Gastroesophageal sphincter (tissue), 4 donors: ENCODE data around the gene KIF13A. TPM values are rescaled to one million over a fixed set of nuclear protein-coding genes. Genes with fewer than 3 reads are reported as not detected.
"Not testable (repeated sequence)": the region's sequence is repeated elsewhere in the genome, so short reads cannot be mapped to it uniquely, and the experiment has no call there.

Experiments
- ATAC-seq: fragments of 150-250 bp; one replicate; pipeline ENCODE4 v1.9.1; 2016; ENCODE audit warnings: mild to moderate bottlenecking, moderate library complexity
- H3K27ac ChIP-seq, 4 donors: fragments of 200-600 bp; sonication (generic) in 3 of 4; 1 replicate in 3 of 4; 2 replicates in 1 of 4; pipeline ENCODE4 v1.5.1; 2016 to 2019
- H3K27me3 ChIP-seq: fragments of 200-600 bp; sonication (generic); one replicate; pipeline ENCODE4 v1.5.1; 2019
- H3K36me3 ChIP-seq, 2 donors: fragments of 200-600 bp; sonication (generic); one replicate each; pipeline ENCODE4 v1.5.1; 2019; ENCODE audit warnings: control low read depth in 1 of 2
- H3K4me1 ChIP-seq, 3 donors: fragments of 200-600 bp; sonication (generic); 1 replicate in 2 of 3; 2 replicates in 1 of 3; pipeline ENCODE4 v1.5.1; 2016 to 2019; ENCODE audit warnings: control low read depth in 2 of 3
- H3K4me3 ChIP-seq, 2 donors: fragments of 200-600 bp; sonication (generic); one replicate each; pipeline ENCODE4 v1.5.1; 2019; ENCODE audit warnings: mild to moderate bottlenecking in 1 of 2, moderate library complexity in 1 of 2
- H3K9me3 ChIP-seq, 3 donors: fragments of 200-600 bp; sonication (generic); one replicate each; pipeline ENCODE4 v1.5.1; 2017 to 2019; ENCODE audit warnings: control low read depth in 2 of 3
- CTCF ChIP-seq, 4 experiments: fragments of 200-600 bp in 2 of 4; fragments of 450-650 bp in 2 of 4; sonication (generic) in 1 of 4; IDR thresholded peaks; one replicate each; pipeline ENCODE4 v1.5.1; 2017 to 2019; ENCODE audit warnings: antibody characterized with exemption in 4 of 4, mild to moderate bottlenecking in 2 of 4, moderate library complexity in 2 of 4
- EP300 ChIP-seq: sonication (generic); formaldehyde crosslinking; IDR thresholded peaks from one replicate; pipeline ENCODE4 v1.6.1; 2017; ENCODE audit warnings: antibody characterized with exemption, mild to moderate bottlenecking
- POLR2A ChIP-seq, 2 donors: fragments of 450-650 bp; IDR thresholded peaks; one replicate each; pipeline ENCODE4 v1.6.1; 2017; ENCODE audit warnings: antibody characterized with exemption in 2 of 2, mild to moderate bottlenecking in 2 of 2, moderate library complexity in 1 of 2
- POLR2AphosphoS5 ChIP-seq: sonication (generic); formaldehyde crosslinking; IDR thresholded peaks from one replicate; pipeline ENCODE4 v1.6.1; 2017; ENCODE audit warnings: antibody characterized with exemption
- WGBS, 2 donors: methylation state at CpG; one replicate each; pipeline ENCODE4 v1.1.5; 2018; ENCODE audit warnings: low coverage in 1 of 2; 5-methylcytosine and 5-hydroxymethylcytosine counted together
- total RNA-seq, 4 donors: library from RNA; depleted of rRNA; stranded (reverse); fragments of >200 nt; gene quantifications; one replicate each; pipeline ENCODE4 v1.1.0, GENCODE V29; 2016

KIF13A gene
- total RNA-seq, 4 donors from 2014 or later = 67.7 to 98.9 (median 84.1) TPM

GRCh38 chr6:17892097-17892686 lies 95.2 kb downstream of the KIF13A start:
- no peak overlapping the region for H3K4me3 ChIP-seq

GRCh38 chr6:17890309-17890708 lies 97.1 kb downstream of the KIF13A start:
- Histone ChIP-seq H3K27ac (no peak overlapping the region), H3K27me3 (no peaks in the 10 kb centered on the region), H3K36me3 (peaks cover 0 to 27% of the 10 kb centered on the region in 2 donors), H3K4me1 (peaks cover 0 to 17% (median 0%) of the 10 kb centered on the region in 3 donors), H3K9me3 (peaks cover 0 to 10% (median 5%) of the 10 kb centered on the region in 3 donors), H3K4me3 (no peak overlapping the region)
- ATAC-seq = no peak
- TF ChIP-seq CTCF (IDR thresholded peaks at IDR 0.05) = no peak
- TF ChIP-seq POLR2AphosphoS5 = no peak
- TF ChIP-seq POLR2A (IDR thresholded peaks at IDR 0.05) = no peak
- TF ChIP-seq EP300 = no peak
- 71 to 88% methylated on average over 1 of the region's 1 CpG for WGBS, 2 donors

More at GRCh38 chr6:17892097-17892686, 95.2 kb downstream of the KIF13A start:
- TF ChIP-seq POLR2A (IDR thresholded peaks at IDR 0.05) (no peak), CTCF (IDR thresholded peaks at IDR 0.05) (no peak), EP300 (no peak)
- Histone ChIP-seq H3K4me1 (no peaks in the 10 kb centered on the region), H3K36me3 (peaks cover 4 to 44% of the 10 kb centered on the region in 2 donors), H3K27ac (no peak overlapping the region), H3K27me3 (no peaks in the 10 kb centered on the region), H3K9me3 (peaks cover 0 to 15% (median 5%) of the 10 kb centered on the region in 3 donors)
- ATAC-seq = no peak
- 93% methylated on average over 2 to 3 of the region's 3 CpGs for WGBS, 2 donors

- Histone ChIP-seq H3K36me3 (peaks cover 0 to 21% of the 10 kb centered on the region in 2 donors), H3K4me1 (peaks cover 0 to 23% (median 0%) of the 10 kb centered on the region in 3 donors)
- not testable (repeated sequence) for H3K27me3 ChIP-seq, H3K27ac ChIP-seq, H3K9me3 ChIP-seq, ATAC-seq, H3K4me3 ChIP-seq
- WGBS, 2 donors = 77 to 80% methylated on average over 2 to 5 of the region's 9 CpGs
These were observed 97.7 kb downstream of the KIF13A start for GRCh38 chr6:17889777-17890176.

GRCh38 chr6:17886891-17887290 lies 100.5 kb downstream of the KIF13A start:
- ATAC-seq = peak; percentile 61
- WGBS, 2 donors = 89% methylated on average over 1 of the region's 1 CpG; no CpG with 5 or more reads in 1 of the 2 donors
- peaks cover 0 to 41% (median 0%) of the 10 kb centered on the region in 3 donors for H3K4me1 ChIP-seq

GRCh38 chr6:17885889-17886576 lies 101.4 kb downstream of the KIF13A start:
- no peak for TF ChIP-seq EP300
- TF ChIP-seq POLR2AphosphoS5 = no peak
- no peak for TF ChIP-seq CTCF (IDR thresholded peaks at IDR 0.05)
- no peak for TF ChIP-seq POLR2A (IDR thresholded peaks at IDR 0.05)
- peaks cover 0 to 42% (median 0%) of the 10 kb centered on the region in 3 donors for H3K4me1 ChIP-seq
- no peaks in the 10 kb centered on the region for H3K36me3 ChIP-seq
- no peaks in the 10 kb centered on the region for H3K9me3 ChIP-seq
- H3K27ac ChIP-seq = peak overlapping the region in 1 of 4 donors; percentile 17
- no peaks in the 10 kb centered on the region for H3K27me3 ChIP-seq
- WGBS, 2 donors = 86 to 92% methylated on average over 2 to 3 of the region's 4 CpGs
- ATAC-seq = no peak
- no peak overlapping the region for H3K4me3 ChIP-seq

More at GRCh38 chr6:17886891-17887290, 100.5 kb downstream of the KIF13A start:
- Histone ChIP-seq H3K4me3 (no peak overlapping the region), H3K36me3 (no peaks in the 10 kb centered on the region), H3K27me3 (no peaks in the 10 kb centered on the region), H3K27ac (no peak overlapping the region), H3K9me3 (no peaks in the 10 kb centered on the region)
- no peak for TF ChIP-seq CTCF (IDR thresholded peaks at IDR 0.05)
- no peak for TF ChIP-seq EP300
- TF ChIP-seq POLR2A (IDR thresholded peaks at IDR 0.05) = no peak
- no peak for TF ChIP-seq POLR2AphosphoS5
